HG03460 (cell line): ENCODE measurements around the gene EME2.
"Not testable (repeated sequence)": the region's sequence is repeated elsewhere in the genome, so short reads cannot be mapped to it uniquely, and the experiment has no call there.

Source experiments
- ATAC-seq: cut with Tn5 transposase; IDR thresholded peaks from one replicate; pipeline ENCODE4 v1.9.1; 2021; ENCODE audit not compliant: unreplicated experiment

Gene EME2, protein sequence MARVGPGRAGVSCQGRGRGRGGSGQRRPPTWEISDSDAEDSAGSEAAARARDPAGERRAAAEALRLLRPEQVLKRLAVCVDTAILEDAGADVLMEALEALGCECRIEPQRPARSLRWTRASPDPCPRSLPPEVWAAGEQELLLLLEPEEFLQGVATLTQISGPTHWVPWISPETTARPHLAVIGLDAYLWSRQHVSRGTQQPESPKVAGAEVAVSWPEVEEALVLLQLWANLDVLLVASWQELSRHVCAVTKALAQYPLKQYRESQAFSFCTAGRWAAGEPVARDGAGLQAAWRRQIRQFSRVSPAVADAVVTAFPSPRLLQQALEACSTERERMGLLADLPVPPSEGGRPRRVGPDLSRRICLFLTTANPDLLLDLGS

DNA sequence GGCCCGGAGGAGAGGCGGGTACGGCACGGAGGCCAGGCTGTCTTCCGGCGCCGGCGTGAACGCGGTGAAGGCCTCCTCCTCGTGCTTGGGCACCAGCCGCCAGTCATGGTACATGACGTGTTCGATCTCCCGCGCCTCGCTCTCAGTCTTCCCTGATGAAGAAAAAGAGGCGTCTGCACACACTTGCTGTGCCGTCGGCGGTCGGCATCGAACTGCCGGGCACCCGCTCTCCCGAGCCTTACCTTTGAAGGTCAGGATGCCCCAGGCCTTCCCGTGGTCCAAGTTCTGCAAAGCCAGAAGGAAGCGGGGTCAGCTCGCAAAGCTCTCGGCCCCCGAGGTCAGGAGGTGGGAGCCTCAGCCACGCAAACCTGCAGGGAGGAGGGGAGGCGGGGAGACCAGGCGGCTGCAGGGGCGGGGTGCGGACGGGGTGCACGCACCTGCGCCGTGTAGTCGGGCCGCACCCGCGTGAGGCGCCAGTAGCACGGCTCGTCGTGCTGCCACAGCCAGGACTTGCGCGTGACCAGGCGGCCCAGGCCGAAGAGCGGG is at the start of gene EME2:
Gene EME2 (plus strand): TSS at position 449 of the 546 bp plus-strand sequence. CDS start 418 bp downstream, outside the sequence.
- no peak for ATAC-seq

GRCh38 chr16:1723450-1724147 is 49.0 kb upstream of the EME2 start:
- no peak for ATAC-seq

DNA sequence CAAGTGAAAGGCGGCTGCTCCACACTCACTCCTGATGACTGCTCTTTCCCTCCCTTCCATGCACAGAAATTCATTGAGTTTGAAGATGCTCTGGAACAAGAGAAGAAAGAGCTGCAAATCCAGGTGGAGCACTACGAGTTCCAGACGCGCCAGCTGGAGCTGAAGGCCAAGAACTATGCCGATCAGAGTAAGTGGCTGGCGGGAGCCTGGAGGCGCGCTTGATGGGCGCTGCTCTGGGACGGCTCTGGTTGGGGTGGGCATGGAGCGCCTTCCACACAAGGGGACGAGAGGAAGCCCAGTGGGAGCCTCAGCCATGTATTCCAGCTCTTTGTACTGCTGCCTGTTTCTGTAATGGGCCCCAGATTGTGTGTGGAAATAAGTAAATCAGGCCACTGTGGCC is 48.1 kb upstream of the EME2 start:
- ATAC-seq, result no peak

DNA sequence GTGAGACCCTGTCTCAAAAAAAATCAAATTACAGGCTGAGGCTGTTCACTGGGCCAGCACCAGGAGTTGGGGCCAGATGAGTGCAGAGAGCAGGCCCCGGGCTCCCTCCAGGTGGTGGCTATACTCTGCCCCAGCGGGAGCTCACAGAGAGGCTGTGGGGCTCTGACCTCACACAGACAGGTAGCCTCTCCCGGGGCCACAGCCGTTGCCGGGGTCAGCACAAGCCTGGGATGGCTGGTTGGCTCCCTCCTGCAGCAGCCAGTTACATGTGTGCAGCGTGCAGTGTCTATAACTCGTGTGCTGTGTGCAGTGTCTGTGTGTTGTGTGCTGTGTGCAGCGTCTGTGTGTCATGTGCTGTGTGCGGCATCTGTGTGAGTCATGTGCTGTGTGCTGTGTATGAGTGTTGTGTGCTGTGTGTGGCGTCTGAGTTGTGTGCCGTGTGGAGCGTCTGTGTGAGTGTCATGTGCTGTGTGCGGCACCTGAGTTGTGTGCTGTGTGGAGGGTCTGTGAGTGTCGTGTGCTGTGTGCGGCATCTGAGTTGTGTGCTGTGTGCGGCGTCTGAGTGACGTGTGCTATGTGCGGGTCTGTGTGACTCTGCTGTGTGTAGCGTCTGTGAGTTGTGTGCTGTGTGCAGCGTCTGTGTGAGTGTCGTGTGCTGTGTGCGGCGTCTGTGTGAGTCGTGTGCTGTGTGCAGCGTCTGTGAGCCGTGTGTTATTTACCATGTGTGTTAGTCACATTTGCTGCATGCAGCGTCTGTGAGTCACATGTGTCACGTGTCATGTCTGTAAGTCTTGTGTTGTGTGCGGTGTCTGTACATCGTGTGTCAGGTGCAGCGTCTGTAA is 45.7 kb upstream of the EME2 start:
- ATAC-seq, result no peak

DNA sequence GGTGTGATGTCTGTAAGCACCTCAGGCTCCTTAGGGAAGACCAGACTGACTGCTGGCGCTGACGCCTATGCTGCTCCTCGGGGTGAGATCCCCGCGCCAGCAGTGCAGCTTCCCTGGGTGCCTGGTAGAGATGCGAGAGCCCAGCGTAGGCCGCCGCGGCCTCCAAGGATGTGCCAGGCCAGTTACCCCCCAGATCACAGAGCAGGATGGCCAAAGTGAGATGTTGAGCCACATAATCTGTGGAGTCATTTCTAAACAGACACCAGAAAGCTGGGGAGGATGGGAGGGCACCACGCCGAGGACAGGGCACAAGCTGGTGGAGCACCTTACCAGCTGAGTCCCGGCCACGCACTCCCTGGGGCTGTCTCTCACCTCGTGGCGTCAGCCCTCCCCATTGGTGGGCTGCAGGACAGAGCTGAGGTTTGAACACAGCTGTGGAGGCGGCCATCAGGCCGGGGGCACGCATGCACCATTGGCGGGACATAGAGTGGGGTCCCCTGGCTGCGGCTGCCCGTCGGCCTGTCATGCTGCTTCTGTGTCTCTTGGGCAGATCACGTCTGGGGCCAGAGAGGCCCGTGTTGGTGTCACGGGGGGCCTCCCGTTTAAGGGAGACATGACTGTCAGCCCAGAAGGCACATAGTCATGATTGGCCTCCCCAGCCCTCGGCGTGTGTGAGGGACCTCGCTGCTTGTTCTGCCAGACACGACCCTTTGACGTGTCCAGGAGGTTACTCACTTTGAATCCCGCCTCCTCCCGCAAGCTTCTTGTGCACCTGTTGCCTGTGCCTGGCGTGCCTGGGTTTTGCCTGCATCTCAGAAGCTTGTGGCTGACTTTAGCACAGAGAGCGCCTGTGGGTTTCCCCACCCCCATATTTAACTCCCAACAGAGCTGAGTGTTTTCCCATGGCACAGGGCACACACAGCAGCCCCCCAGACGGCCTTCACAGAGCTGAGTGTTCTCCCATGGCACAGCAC is 44.7 kb upstream of the EME2 start:
- ATAC-seq, result no peak

GRCh38 chr16:1729026-1729425 is 43.6 kb upstream of the EME2 start:
- no peak for ATAC-seq

DNA sequence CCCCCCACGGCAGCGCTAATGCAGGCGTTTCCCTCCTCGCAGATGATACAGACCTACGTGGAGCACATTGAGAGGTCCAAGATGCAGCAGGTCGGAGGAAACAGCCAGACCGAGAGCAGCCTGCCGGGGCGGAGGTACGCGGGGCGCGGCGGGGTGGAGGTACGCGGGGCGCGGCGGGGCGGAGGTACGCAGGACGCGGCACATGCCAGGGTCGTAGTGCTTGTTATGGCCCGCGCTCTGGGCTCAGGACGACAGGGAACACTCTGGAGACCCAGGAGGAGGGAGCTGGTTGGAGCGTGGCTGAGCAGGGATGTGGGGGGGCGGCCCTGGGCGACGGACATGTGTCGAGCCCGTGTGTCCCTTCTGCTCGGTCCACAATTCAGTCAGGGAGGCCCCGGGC is 43.2 kb upstream of the EME2 start:
- ATAC-seq, result no peak

DNA sequence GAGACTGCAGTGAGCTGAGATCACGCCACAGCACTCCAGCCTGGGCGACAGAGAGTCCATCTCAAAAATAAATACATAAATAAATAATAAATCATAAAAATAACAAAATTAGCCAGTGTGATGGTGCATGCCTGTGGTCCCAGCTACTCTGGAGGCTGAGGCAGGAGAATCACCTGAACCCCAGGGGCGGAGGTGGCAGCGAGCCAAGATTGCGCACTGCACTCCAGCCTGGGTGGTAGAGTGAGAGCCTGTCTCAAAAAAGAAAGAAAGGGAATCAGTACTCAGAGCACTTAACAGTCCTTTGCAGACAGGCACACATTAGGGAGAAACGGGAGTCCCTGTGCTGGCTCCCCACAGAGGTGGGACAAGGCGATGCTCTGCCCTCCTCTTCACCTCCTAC is 41.5 kb upstream of the EME2 start:
- ATAC-seq, result no peak

DNA sequence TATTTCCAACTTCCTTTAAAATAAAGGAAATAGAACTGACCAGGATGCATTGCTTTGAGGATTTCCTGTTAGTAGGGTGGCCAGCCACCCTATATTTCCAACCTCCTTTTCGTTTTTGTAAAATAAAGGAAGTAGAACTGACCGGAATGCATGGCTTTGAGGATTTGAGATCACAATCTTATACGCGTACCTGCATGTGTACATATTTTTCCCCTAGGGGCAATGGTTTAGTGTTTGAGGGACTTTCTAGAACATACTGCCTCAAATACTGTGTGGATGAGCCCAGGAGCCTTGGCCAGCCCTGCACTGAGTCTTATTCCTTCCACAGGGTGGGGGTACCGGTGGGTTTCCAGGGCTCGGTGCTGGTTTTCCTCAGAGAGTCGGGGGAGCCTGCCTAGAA is 41.0 kb upstream of the EME2 start:
- no peak for ATAC-seq

DNA sequence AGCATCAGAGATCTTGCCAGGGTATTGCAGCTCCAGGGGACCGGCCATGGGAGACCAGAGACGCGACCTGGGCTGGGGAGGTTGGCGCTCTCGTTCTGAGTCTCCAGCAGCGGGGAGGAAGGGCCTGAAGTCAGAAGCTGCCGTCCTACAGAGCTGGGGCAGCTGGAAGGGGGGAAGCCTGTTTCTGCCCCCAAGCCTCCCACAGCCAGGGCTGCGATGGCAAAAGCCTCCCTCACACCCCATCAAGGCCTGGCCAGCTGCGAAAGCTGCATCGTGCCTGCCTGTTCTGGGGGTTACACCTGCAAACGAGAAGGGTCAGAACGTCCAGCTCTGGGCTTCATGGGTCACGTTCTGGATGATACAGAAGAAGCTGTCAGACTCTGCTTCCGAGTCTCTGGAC is 40.5 kb upstream of the EME2 start:
- no peak for ATAC-seq

DNA sequence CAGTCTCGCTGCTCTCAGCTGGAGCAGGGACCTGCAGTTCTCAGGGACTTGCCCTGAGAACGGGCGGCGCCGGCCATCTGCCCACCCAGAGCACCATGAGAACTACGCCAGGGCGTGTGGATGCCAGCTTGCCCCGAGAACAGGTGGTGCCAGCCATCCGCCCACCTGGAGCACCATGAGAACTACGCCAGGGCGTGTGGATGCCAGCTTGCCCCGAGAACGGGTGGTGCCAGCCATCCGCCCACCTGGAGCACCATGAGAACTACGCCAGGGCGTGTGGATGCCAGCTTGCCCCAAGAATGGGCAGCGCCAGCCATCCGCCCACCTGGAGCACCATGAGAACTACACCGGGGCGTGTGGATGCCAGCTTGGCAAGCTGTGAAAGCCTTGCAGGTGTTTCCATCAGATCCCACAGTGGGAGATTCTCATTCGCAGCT is 40.0 kb upstream of the EME2 start:
- not testable (repeated sequence) for ATAC-seq

DNA sequence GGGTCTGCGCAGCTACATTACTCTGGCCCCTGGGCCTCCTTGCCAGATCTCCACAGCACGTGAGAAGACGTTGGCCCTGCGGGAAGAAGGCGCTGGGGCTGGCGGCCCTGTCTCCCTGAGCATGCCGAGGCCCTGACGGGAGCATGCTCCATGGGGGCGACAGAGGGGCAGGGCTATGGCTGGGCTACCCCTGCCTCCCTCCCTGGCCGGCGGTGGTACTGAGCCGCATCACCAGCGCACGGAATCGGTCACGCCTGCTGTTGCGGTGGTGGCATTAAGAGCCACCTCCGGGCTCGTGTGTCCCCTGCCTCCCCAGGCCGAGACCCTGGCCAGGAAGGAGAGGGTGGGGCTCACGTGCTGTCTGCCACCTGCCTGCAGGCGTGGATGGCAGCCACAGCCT is 38.5 kb upstream of the EME2 start:
- ATAC-seq, result no peak

DNA sequence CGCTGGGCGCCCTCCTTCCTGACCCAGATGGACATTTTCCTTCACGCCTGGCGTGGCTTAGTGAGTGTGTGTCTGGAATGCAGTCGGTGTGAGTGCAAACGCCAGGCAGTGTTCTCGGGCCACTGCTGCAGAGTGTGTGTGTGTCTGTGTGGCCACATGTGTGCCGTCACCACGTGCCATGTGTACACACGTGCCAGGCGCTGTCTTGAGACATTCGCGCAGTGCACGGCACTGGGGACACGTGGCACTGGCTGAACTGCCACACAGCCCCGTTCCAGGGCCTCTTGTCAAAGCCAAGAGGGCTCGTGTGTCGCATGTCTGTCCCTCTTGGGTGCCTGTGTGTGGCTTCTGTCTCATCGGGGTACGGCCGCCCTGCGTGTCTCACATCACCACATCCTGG is 37.8 kb upstream of the EME2 start:
- no peak for ATAC-seq

DNA sequence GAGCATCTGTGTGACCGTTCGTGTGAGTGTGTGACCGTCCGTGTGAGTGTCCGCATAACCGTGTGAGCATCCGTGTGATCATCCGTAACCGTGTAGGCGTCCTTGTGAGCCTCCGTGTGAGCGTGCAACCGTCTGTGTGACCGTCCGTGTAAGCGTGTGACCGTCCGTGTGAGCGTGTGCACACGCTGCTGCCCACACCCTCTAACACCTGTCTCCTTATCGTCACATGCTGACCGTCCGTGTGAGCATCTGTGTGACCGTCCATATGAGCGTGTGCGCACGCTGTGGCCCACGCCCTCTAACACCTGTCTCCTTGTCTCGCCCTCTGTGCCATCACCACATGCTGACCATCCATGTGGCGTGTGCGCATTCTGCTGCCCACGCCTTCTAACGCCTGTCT is 32.4 kb upstream of the EME2 start:
- ATAC-seq, result no peak

DNA sequence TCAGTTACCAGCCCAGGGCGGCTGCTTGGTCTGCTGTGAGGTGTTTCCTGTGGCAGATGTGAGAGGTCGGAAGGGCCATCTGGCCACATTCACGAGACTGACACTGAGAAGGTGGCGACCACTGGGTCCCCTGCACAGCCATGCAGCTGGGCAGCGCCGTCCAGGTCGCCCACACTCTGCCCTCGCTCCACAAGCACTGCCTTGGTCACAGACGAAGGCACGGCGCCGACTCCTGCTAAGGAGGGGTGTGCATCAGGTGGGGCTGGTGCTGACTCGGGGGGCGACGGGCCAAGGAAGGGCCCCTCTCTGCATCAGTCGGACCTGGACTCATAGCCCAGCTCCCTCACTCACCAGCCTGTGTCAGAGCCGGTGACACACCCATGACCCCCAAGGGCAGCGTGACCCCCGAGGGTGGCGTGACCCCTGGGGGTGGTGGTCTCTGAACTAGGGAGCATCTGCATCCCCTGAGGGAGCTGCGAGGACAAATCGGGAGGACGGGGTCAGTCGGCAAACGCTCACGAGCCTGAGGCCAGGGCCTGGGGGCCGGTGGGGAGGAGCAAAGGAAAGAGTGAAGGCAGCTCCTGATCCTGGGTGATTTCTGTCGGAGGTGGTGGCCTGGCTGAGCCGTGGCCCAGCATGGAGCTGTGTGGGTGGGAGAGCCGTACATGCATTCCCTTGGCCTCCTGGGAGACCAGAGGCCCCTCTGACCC is 31.7 kb upstream of the EME2 start:
- ATAC-seq, result no peak

DNA sequence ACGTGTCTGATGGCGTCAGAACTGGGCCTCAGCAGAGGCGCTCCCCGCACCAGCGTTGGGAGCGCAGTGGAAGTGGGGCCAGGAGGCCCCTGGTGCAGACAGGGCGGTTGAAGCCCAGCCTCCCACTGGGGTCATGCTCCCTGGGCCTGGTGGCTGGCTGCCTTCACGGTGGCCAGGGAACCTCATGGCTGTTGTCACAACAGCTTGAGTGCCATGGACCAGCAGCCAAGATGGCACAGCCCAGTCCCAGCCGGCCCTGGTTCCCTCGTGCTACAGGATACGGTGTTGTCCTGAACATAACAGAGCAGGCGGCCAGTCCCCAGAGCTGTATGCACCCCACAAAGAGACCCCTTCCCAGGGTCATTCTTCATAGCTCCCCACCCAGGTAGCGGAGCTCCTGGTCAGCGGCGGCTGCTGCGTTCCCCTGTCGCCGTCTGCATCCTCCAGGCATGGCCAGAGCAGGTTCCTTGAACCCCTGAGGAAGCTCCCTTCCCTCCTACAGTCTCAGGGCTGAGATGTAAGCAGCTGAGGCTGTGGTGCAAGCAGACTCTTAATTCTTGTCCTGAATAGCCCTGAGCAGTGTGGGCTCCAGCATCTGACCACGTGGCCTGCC is 31.0 kb upstream of the EME2 start:
- ATAC-seq, result no peak

GRCh38 chr16:1743376-1744337 is 29.0 kb upstream of the EME2 start:
- no peak for ATAC-seq

- ATAC-seq, result no peak
Observed at GRCh38 chr16:1744338-1744840, 28.2 kb upstream of the EME2 start.
